ENCODE data around the gene CDH4.

GRCh38 chr20:61768571-61769285 lies 516.7 kb downstream of the CDH4 start:
- TF ChIP-seq CTCF (IDR thresholded peaks at IDR 0.05) (no peak), POLR2A (IDR thresholded peaks at IDR 0.05) (no peak), POLR2AphosphoS5 (IDR thresholded peaks at IDR 0.05) (no peak), EP300 (IDR thresholded peaks at IDR 0.05) (no peak)
